ENCODE results near the gene TM9SF1. TPM values are rescaled to one million over a fixed set of nuclear protein-coding genes. Genes with fewer than 3 reads are reported as not detected.

Gene TM9SF1
- total and polyA plus RNA-seq, 2 of the 13 experiments (the other 11 are each of a cell fraction or from before 2014, with no cell fraction given) = 83.2 to 110 TPM

DNA sequence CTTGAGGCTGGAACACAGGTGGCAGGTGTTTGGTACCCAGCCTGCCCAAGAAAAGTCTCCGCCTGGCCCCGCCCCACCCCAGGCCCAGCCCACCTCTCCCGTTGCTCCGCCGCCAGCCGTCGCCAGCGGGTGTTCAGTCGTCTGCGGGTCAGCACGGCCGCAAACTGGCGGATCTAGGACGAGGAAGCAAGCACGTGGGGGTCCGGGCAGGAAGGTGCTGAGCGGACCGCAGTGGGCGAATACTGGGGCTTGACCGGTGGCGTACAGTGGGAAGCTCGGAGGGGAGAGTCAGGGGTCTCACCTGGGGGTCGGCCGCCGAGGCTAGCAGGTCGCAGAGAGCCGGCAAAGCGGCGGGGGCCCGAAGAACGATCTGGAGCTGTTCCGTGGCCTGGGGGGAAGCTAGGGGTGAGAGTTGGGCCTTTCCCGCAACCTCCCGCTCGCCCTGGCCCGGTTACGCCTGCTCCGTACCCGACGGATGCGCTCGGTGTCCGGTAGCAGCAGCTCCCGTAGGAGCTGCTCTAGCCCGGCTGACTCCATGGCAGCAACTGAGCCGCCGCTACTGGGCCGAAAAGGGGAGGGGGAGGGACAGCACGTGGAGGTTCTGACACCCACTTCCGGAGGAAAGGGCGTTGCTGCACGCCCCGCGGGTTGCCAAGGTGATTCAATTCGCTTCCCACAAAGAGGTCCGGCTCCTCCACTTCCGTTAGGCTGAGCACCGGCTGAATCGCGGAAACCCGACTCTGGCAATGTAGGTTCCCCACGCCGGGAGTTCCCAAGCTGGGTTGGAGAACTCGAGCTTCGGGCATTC lies 6.8 kb downstream of the TM9SF1 start, which contains the start of gene IPO4 (continued):
- TF ChIP-seq ZNF614 (CRISPR knock-in tag; IDR thresholded peaks at IDR 0.05; ENCODE audit: borderline replicate concordance) (peak; percentile 99), AHR (CRISPR knock-in tag; IDR thresholded peaks at IDR 0.05) (peak; percentile 99), ZNF136 (CRISPR knock-in tag; IDR thresholded peaks at IDR 0.05; ENCODE audit: low read depth) (peak; percentile 99), MBNL3 (CRISPR knock-in tag; conservative IDR thresholded peaks at IDR 0.05) (no peak), ZNF329 (CRISPR knock-in tag; IDR thresholded peaks at IDR 0.05; ENCODE audit: low read depth) (peak; percentile 92), ZNF235 (CRISPR knock-in tag; IDR thresholded peaks at IDR 0.05; ENCODE audit: borderline replicate concordance) (peak; percentile 99; the same call in 1 of the 2 replicates), ZNF550 (CRISPR knock-in tag; IDR thresholded peaks at IDR 0.05; ENCODE audit: borderline replicate concordance) (peak; percentile 98), SNAI1 (CRISPR knock-in tag; IDR thresholded peaks at IDR 0.05; ENCODE audit: borderline replicate concordance) (peak; percentile 99; the same call in 1 of the 2 replicates), NBN (conservative IDR thresholded peaks at IDR 0.05) (no peak), CENPT (CRISPR knock-in tag; IDR thresholded peaks at IDR 0.05; ENCODE audit: low read depth) (peak; percentile 95), ZNF670 (CRISPR knock-in tag; IDR thresholded peaks at IDR 0.05; ENCODE audit: borderline replicate concordance) (no peak), ZNF274 (CRISPR knock-in tag; IDR thresholded peaks at IDR 0.05) (peak; percentile 98), ZSCAN29 (CRISPR knock-in tag; conservative IDR thresholded peaks at IDR 0.05) (0 out of 2 replicates have a peak, but pooled peaks have one; percentile 86), KDM2A (CRISPR knock-in tag; IDR thresholded peaks at IDR 0.05; ENCODE audit: borderline replicate concordance, low read depth) (peak; percentile 99), ZNF24 (IDR thresholded peaks at IDR 0.05) (peak; percentile 92), HMG20B (CRISPR knock-in tag; conservative IDR thresholded peaks at IDR 0.05) (peak; percentile 79)
- TF ChIP-seq, protein P1, sequence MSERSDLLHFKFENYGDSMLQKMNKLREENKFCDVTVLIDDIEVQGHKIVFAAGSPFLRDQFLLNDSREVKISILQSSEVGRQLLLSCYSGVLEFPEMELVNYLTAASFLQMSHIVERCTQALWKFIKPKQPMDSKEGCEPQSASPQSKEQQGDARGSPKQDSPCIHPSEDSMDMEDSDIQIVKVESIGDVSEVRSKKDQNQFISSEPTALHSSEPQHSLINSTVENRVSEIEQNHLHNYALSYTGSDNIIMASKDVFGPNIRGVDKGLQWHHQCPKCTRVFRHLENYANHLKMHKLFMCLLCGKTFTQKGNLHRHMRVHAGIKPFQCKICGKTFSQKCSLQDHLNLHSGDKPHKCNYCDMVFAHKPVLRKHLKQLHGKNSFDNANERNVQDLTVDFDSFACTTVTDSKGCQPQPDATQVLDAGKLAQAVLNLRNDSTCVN (CRISPR knock-in tag; IDR thresholded peaks at IDR 0.05; ENCODE audit: borderline replicate concordance) = peak; percentile 84; the same call in 1 of the 2 replicates
- TF ChIP-seq, protein P2, sequence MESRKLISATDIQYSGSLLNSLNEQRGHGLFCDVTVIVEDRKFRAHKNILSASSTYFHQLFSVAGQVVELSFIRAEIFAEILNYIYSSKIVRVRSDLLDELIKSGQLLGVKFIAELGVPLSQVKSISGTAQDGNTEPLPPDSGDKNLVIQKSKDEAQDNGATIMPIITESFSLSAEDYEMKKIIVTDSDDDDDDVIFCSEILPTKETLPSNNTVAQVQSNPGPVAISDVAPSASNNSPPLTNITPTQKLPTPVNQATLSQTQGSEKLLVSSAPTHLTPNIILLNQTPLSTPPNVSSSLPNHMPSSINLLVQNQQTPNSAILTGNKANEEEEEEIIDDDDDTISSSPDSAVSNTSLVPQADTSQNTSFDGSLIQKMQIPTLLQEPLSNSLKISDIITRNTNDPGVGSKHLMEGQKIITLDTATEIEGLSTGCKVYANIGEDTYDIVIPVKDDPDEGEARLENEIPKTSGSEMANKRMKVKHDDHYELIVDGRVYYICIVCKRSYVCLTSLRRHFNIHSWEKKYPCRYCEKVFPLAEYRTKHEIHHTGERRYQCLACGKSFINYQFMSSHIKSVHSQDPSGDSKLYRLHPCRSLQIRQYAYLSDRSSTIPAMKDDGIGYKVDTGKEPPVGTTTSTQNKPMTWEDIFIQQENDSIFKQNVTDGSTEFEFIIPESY (CRISPR knock-in tag; IDR thresholded peaks at IDR 0.05) = peak; percentile 85
- TF ChIP-seq, protein P3, sequence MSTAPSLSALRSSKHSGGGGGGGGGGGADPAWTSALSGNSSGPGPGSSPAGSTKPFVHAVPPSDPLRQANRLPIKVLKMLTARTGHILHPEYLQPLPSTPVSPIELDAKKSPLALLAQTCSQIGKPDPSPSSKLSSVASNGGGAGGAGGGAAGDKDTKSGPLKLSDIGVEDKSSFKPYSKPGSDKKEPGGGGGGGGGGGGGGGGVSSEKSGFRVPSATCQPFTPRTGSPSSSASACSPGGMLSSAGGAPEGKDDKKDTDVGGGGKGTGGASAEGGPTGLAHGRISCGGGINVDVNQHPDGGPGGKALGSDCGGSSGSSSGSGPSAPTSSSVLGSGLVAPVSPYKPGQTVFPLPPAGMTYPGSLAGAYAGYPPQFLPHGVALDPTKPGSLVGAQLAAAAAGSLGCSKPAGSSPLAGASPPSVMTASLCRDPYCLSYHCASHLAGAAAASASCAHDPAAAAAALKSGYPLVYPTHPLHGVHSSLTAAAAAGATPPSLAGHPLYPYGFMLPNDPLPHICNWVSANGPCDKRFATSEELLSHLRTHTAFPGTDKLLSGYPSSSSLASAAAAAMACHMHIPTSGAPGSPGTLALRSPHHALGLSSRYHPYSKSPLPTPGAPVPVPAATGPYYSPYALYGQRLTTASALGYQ (CRISPR knock-in tag; IDR thresholded peaks at IDR 0.05) = peak; percentile 96
- TF ChIP-seq, protein P4, sequence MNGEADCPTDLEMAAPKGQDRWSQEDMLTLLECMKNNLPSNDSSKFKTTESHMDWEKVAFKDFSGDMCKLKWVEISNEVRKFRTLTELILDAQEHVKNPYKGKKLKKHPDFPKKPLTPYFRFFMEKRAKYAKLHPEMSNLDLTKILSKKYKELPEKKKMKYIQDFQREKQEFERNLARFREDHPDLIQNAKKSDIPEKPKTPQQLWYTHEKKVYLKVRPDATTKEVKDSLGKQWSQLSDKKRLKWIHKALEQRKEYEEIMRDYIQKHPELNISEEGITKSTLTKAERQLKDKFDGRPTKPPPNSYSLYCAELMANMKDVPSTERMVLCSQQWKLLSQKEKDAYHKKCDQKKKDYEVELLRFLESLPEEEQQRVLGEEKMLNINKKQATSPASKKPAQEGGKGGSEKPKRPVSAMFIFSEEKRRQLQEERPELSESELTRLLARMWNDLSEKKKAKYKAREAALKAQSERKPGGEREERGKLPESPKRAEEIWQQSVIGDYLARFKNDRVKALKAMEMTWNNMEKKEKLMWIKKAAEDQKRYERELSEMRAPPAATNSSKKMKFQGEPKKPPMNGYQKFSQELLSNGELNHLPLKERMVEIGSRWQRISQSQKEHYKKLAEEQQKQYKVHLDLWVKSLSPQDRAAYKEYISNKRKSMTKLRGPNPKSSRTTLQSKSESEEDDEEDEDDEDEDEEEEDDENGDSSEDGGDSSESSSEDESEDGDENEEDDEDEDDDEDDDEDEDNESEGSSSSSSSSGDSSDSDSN (CRISPR knock-in tag; IDR thresholded peaks at IDR 0.05) = peak; percentile 96
